Loucy (cell line): ENCODE measurements around the gene EEFSEC.

Experiments used
- H2AFZ ChIP-seq: fragments of 200-600 bp; sonication (generic); 2 replicates; pipeline ENCODE4 v1.6.0; 2016; ENCODE audit warnings: antibody characterized with exemption, mild to moderate bottlenecking, low read length, moderate library complexity
- H3F3A ChIP-seq: fragments of 200-600 bp; 2 replicates; pipeline ENCODE4 v1.6.0; 2016; ENCODE audit warnings: antibody characterized with exemption, low read depth, mild to moderate bottlenecking
- H3K27me3 ChIP-seq: fragments of 200-600 bp; sonication (generic); 2 replicates; pipeline ENCODE4 v1.6.1; 2014; ENCODE audit warnings: low read length, mild to moderate bottlenecking; ENCODE audit not compliant: insufficient read depth, poor library complexity, severe bottlenecking
- H3K36me3 ChIP-seq: fragments of 200-600 bp; sonication (generic); 2 replicates; pipeline ENCODE4 v1.6.1; 2016; ENCODE audit warnings: low read length; ENCODE audit not compliant: insufficient read depth
- H3K4me1 ChIP-seq: fragments of 200-600 bp; sonication (generic); 2 replicates; pipeline ENCODE4 v1.5.1; 2014; ENCODE audit warnings: low read length, mild to moderate bottlenecking; ENCODE audit not compliant: insufficient read depth, poor library complexity, severe bottlenecking
- H3K4me2 ChIP-seq: fragments of 200-600 bp; sonication (generic); 2 replicates; pipeline ENCODE4 v1.6.0; 2014; ENCODE audit warnings: antibody characterized with exemption, low read length, low read depth, mild to moderate bottlenecking; ENCODE audit not compliant: poor library complexity, severe bottlenecking
- H3K4me3 ChIP-seq: fragments of 200-600 bp; sonication (generic); 2 replicates; pipeline ENCODE4 v1.5.1; 2014; ENCODE audit warnings: low read length, mild to moderate bottlenecking, mixed read lengths; ENCODE audit not compliant: poor library complexity, severe bottlenecking
- H3K79me2 ChIP-seq: fragments of 200-600 bp; sonication (generic); 2 replicates; pipeline ENCODE4 v1.6.1; 2014; ENCODE audit warnings: low read length; ENCODE audit not compliant: insufficient read depth
- H3K9ac ChIP-seq: fragments of 200-600 bp; sonication (generic); 2 replicates; pipeline ENCODE4 v1.6.0; 2014; ENCODE audit warnings: mild to moderate bottlenecking, low read depth, low read length, moderate library complexity; ENCODE audit not compliant: poor library complexity, severe bottlenecking
- H3K9me2 ChIP-seq: fragments of 200-600 bp; sonication (generic); replicated peaks from 2 replicates; pipeline ENCODE4 v1.6.1; 2016; ENCODE audit warnings: low read depth, low read length, mixed read lengths
- H3K9me3 ChIP-seq: fragments of 200-600 bp; sonication (generic); 2 replicates; pipeline ENCODE4 v1.6.1; 2014; ENCODE audit warnings: mild to moderate bottlenecking, antibody characterized with exemption, low read length, low read depth; ENCODE audit not compliant: insufficient read depth
- H4K20me1 ChIP-seq: fragments of 200-600 bp; sonication (generic); 2 replicates; pipeline ENCODE4 v1.6.0; 2014; ENCODE audit warnings: antibody characterized with exemption, low read length, mild to moderate bottlenecking; ENCODE audit not compliant: insufficient read depth, poor library complexity, severe bottlenecking
- CTCF ChIP-seq: fragments of 200-600 bp; sonication (generic); conservative IDR thresholded peaks from 2 replicates; pipeline ENCODE4 v1.5.1; 2014; ENCODE audit warnings: mild to moderate bottlenecking, antibody characterized with exemption, low read length
- EZH2phosphoT487 ChIP-seq: fragments of 200-600 bp; IDR thresholded peaks from 2 replicates; pipeline ENCODE4 v1.6.1; 2018; ENCODE audit warnings: antibody characterized with exemption, mild to moderate bottlenecking, moderate library complexity, borderline replicate concordance

EEFSEC gene

GRCh38 chr3:128348075-128348474 is 194.8 kb downstream of the EEFSEC start:
- no peak overlapping the region for H2AFZ ChIP-seq
- no peak overlapping the region for H3K4me2 ChIP-seq

GRCh38 chr3:128348805-128349531 is 195.7 kb downstream of the EEFSEC start:
- Histone ChIP-seq H3K4me1 (peaks cover 14% of the 10 kb centered on the region), H3K36me3 (peaks cover 10% of the 10 kb centered on the region; the same call in 1 of the 2 replicates), H3K27me3 (no peaks in the 10 kb centered on the region), H4K20me1 (no peaks in the 10 kb centered on the region), H3F3A (no peaks in the 10 kb centered on the region), H3K9me2 (no peaks in the 10 kb centered on the region), H3K9ac (peak overlapping the region; percentile 29), H3K79me2 (no peaks in the 10 kb centered on the region), H2AFZ (peak overlapping the region; percentile 49), H3K4me2 (peak overlapping the region; percentile 51), H3K4me3 (no peak overlapping the region), H3K9me3 (no peaks in the 10 kb centered on the region)
- no peak; the same call in 1 of the 2 replicates for TF ChIP-seq CTCF
- no peak for TF ChIP-seq EZH2phosphoT487

More at GRCh38 chr3:128348075-128348474, 194.8 kb downstream of the EEFSEC start:
- Histone ChIP-seq H3K79me2 (no peaks in the 10 kb centered on the region), H3K4me3 (no peak overlapping the region), H3K36me3 (peaks cover 10% of the 10 kb centered on the region; the same call in 1 of the 2 replicates), H3K27me3 (no peaks in the 10 kb centered on the region), H3K9me3 (no peaks in the 10 kb centered on the region), H4K20me1 (no peaks in the 10 kb centered on the region), H3K9ac (no peak overlapping the region), H3K4me1 (peaks cover 21% of the 10 kb centered on the region), H3K9me2 (no peaks in the 10 kb centered on the region), H3F3A (no peaks in the 10 kb centered on the region)
- no peak for TF ChIP-seq CTCF
- TF ChIP-seq EZH2phosphoT487: no peak

- peaks cover 10% of the 10 kb centered on the region; the same call in 1 of the 2 replicates for H3K36me3 ChIP-seq
- H3K4me3 ChIP-seq: no peak overlapping the region
- H3K9me2 ChIP-seq: no peaks in the 10 kb centered on the region
- peaks cover 14% of the 10 kb centered on the region for H3K4me1 ChIP-seq
- H3K4me2 ChIP-seq: no peak overlapping the region
- no peaks in the 10 kb centered on the region for H3F3A ChIP-seq
- H3K79me2 ChIP-seq: no peaks in the 10 kb centered on the region
- H3K9me3 ChIP-seq: no peaks in the 10 kb centered on the region
- H4K20me1 ChIP-seq: no peaks in the 10 kb centered on the region
- TF ChIP-seq EZH2phosphoT487: no peak
- TF ChIP-seq CTCF: no peak
- H2AFZ ChIP-seq: no peak overlapping the region
- no peaks in the 10 kb centered on the region for H3K27me3 ChIP-seq
- no peak overlapping the region for H3K9ac ChIP-seq
Measured at GRCh38 chr3:128349963-128350599, 196.8 kb downstream of the EEFSEC start.
